Adrenal gland (tissue), 12 donors: ENCODE measurements around the gene HVCN1. TPM values are rescaled to one million over a fixed set of nuclear protein-coding genes. Genes with fewer than 3 reads are reported as not detected.

Experiments used
- DNase-seq, 7 donors: peaks; one replicate each; pipeline ENCODE4 v3.0.0-alpha.2; 2019 to 2020
- H3K27ac ChIP-seq, 5 donors: fragments of 200-600 bp; sonication (generic) in 4 of 5; 1 replicate in 3 of 5; 2 replicates in 2 of 5; pipeline versions ENCODE4 v1.5.1 to v1.8.0; 2016 to 2020; ENCODE audit warnings: mild to moderate bottlenecking in 1 of 5
- H3K27me3 ChIP-seq: fragments of 200-600 bp; 2 replicates; pipeline ENCODE4 v1.8.0; 2021
- H3K36me3 ChIP-seq, 2 donors: fragments of 200-600 bp; replicated peaks in 1 of 2; 1 replicate in 1 of 2; 2 replicates in 1 of 2; pipeline versions ENCODE4 v1.5.1 to v1.8.0; 2018 to 2022
- H3K4me1 ChIP-seq, 2 donors: fragments of 200-600 bp; replicated peaks in 1 of 2; 1 replicate in 1 of 2; 2 replicates in 1 of 2; pipeline versions ENCODE4 v1.5.1 to v1.8.0; 2018 to 2021
- H3K4me3 ChIP-seq, 4 donors: fragments of 200-600 bp; sonication (generic) in 3 of 4; one replicate each; pipeline ENCODE4 v1.5.1; 2016 to 2018
- H3K9me3 ChIP-seq, 3 donors: fragments of 200-600 bp; sonication (generic) in 1 of 3; replicated peaks in 1 of 3; 1 replicate in 2 of 3; 2 replicates in 1 of 3; pipeline versions ENCODE4 v1.5.1 to v1.8.0; 2016 to 2021
- POLR2A ChIP-seq, 2 donors: fragments of 450-650 bp; IDR thresholded peaks; one replicate each; pipeline ENCODE4 v1.6.1; 2017; ENCODE audit warnings: antibody characterized with exemption in 2 of 2, mild to moderate bottlenecking in 2 of 2, moderate library complexity in 1 of 2
- WGBS, 4 donors: extraction: QIAGEN DNeasy Blood & Tissue Kit in 2 of 4; methylation state at CpG; one replicate each; pipeline versions ENCODE4 v1.1.5 to v1.1.7; 2013 to 2017; 5-methylcytosine and 5-hydroxymethylcytosine counted together
- intact Hi-C, 2 donors: fragments of 100-400 bp; cut with DNase I; formaldehyde crosslinking; loops; one replicate each; pipeline versions ENCODE4 v1.14.1 to v1.15.0; 2022 to 2023
- polyA plus RNA-seq, 3 donors: library from polyadenylated mRNA; stranded (reverse); fragments of 200-250 nt in 2 of 3; fragments of 350-450 nt in 1 of 3; fragmentation: Illumina TruSeq in 1 of 3; extraction: RNeasy Lipid Tissue Mini Kit (QIAGEN cat#74804) in 1 of 3; gene quantifications; one replicate each; pipeline ENCODE4 v1.2.3, GENCODE V29; 2013 to 2014
- total RNA-seq, 9 donors: library from RNA; depleted of rRNA in 4 of 9; stranded (reverse); fragments of >200 nt in 4 of 9; fragments of 120-200 nt in 1 of 9; fragmentation: NEBNext Ultra II Directional in 1 of 9; extraction: Animal tissue kit (Norgen Biotek cat#: 25700) in 1 of 9; gene quantifications; one replicate each; pipeline versions ENCODE4 v1.1.0 to v1.2.4, GENCODE V29; 2013 to 2023
- TF ChIP-seq, protein P1 (sequence below), 6 experiments: fragments of 450-650 bp in 4 of 6; fragments of 200-600 bp in 2 of 6; sonication (generic) in 1 of 6; IDR thresholded peaks; 1 replicate in 5 of 6; 2 replicates in 1 of 6; pipeline versions ENCODE4 v1.5.1 to v1.8.0; 2016 to 2021; ENCODE audit warnings: antibody characterized with exemption in 6 of 6, mild to moderate bottlenecking in 2 of 6, moderate library complexity in 1 of 6
- donor health status: healthy with polysubstance abuse.
- donor health status: Bipolar disorder and iron deficiency.
- donor health status: DM: yes; HTN: yes; CAD: no.
- donor health status: DM: no; HTN: no; CAD: no.
- donor health status: DM: no; HTN: no; CAD: no.
- donor health status: DM: yes; HTN: yes; CAD: no.

The HVCN1 gene
- total and polyA plus RNA-seq, 12 donors = 5.7 to 71.0 (median 12.7) TPM

DNA sequence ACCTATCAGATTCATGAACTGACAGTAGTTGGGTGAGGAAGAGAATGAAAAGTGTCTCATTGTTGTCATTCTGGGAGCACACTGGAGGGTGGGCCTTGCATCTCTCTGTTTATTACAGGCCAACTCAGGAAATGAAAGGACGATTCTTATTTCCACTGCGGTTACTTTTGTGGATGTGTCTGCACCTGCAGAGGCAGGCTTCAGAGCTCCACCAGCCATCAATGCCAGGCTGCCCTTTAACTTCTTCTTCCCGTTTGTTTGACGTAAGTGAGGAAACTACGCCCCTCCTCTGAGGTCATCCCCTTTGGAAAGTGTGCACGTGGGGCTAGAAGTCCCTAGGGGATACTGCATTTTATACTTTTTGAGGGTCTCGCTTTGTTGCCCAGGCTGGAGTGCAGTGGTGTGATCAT, 41.3 kb downstream of the HVCN1 start:
- H3K4me3 ChIP-seq = no peak overlapping the region
- whole genome bisulfite sequencing, 4 donors = 63 to 75% (median 68%) methylated on average over 7 of the region's 7 CpGs
- H3K9me3 ChIP-seq = no peaks in the 10 kb centered on the region
- no peaks in the 10 kb centered on the region for H3K4me1 ChIP-seq
- peaks cover 0 to 45% of the 10 kb centered on the region in 2 donors for H3K36me3 ChIP-seq
- intact Hi-C loops = no loop called here
- no peaks in the 10 kb centered on the region for H3K27me3 ChIP-seq
- no peak overlapping the region for H3K27ac ChIP-seq
- no peak for TF ChIP-seq POLR2A (IDR thresholded peaks at IDR 0.05)
- TF ChIP-seq, protein P1, sequence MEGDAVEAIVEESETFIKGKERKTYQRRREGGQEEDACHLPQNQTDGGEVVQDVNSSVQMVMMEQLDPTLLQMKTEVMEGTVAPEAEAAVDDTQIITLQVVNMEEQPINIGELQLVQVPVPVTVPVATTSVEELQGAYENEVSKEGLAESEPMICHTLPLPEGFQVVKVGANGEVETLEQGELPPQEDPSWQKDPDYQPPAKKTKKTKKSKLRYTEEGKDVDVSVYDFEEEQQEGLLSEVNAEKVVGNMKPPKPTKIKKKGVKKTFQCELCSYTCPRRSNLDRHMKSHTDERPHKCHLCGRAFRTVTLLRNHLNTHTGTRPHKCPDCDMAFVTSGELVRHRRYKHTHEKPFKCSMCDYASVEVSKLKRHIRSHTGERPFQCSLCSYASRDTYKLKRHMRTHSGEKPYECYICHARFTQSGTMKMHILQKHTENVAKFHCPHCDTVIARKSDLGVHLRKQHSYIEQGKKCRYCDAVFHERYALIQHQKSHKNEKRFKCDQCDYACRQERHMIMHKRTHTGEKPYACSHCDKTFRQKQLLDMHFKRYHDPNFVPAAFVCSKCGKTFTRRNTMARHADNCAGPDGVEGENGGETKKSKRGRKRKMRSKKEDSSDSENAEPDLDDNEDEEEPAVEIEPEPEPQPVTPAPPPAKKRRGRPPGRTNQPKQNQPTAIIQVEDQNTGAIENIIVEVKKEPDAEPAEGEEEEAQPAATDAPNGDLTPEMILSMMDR (IDR thresholded peaks at IDR 0.05) = no peak
- DNase-seq = no peak

- no peak overlapping the region for H3K4me3 ChIP-seq
- H3K27ac ChIP-seq = no peak overlapping the region
- H3K36me3 ChIP-seq = peaks cover 0 to 12% of the 10 kb centered on the region in 2 donors
- TF ChIP-seq, protein P1 (IDR thresholded peaks at IDR 0.05) = no peak
- TF ChIP-seq POLR2A (IDR thresholded peaks at IDR 0.05) = no peak
- WGBS, 4 donors = 55 to 78% (median 67%) methylated on average over 7 of the region's 7 CpGs
- no peak for DNase-seq
- no peaks in the 10 kb centered on the region for H3K4me1 ChIP-seq
- no peaks in the 10 kb centered on the region for H3K9me3 ChIP-seq
- intact Hi-C loops = no loop called here
- no peaks in the 10 kb centered on the region for H3K27me3 ChIP-seq
Observed at GRCh38 chr12:110641521-110641920, 47.4 kb downstream of the HVCN1 start.

GRCh38 chr12:110640275-110641025, 48.5 kb downstream of the HVCN1 start:
- no peak overlapping the region for H3K4me3 ChIP-seq
- intact Hi-C loops = no loop called here
- no peak for DNase-seq
- 93 to 97% (median 95%) methylated on average over 15 of the region's 15 CpGs for WGBS, 4 donors
- no peak for TF ChIP-seq POLR2A (IDR thresholded peaks at IDR 0.05)
- TF ChIP-seq, protein P1 (IDR thresholded peaks at IDR 0.05) = no peak
- no peak overlapping the region for H3K27ac ChIP-seq
- H3K27me3 ChIP-seq = no peaks in the 10 kb centered on the region
- peaks cover 0 to 7% of the 10 kb centered on the region in 2 donors for H3K36me3 ChIP-seq
- no peaks in the 10 kb centered on the region for H3K9me3 ChIP-seq
- H3K4me1 ChIP-seq = no peaks in the 10 kb centered on the region

- intact Hi-C loops = no loop called here
- DNase-seq = no peak
- TF ChIP-seq, protein P1 (IDR thresholded peaks at IDR 0.05) = no peak
- TF ChIP-seq POLR2A (IDR thresholded peaks at IDR 0.05) = no peak
- no peaks in the 10 kb centered on the region for H3K9me3 ChIP-seq
- H3K4me3 ChIP-seq = no peak overlapping the region
- WGBS, 4 donors = 83 to 87% (median 86%) methylated on average over 7 of the region's 7 CpGs
- H3K4me1 ChIP-seq = no peaks in the 10 kb centered on the region
- H3K27ac ChIP-seq = no peak overlapping the region
- H3K27me3 ChIP-seq = no peaks in the 10 kb centered on the region
- peaks cover 0 to 5% of the 10 kb centered on the region in 2 donors for H3K36me3 ChIP-seq
Observed at GRCh38 chr12:110639336-110640141, 49.4 kb downstream of the HVCN1 start.
